ENCODE data around the gene RNH1. TPM values are rescaled to one million over a fixed set of nuclear protein-coding genes. Genes with fewer than 3 reads are reported as not detected.

RNH1 gene
- total RNA-seq, 1 experiment from 2014 or later: 103 TPM

DNA sequence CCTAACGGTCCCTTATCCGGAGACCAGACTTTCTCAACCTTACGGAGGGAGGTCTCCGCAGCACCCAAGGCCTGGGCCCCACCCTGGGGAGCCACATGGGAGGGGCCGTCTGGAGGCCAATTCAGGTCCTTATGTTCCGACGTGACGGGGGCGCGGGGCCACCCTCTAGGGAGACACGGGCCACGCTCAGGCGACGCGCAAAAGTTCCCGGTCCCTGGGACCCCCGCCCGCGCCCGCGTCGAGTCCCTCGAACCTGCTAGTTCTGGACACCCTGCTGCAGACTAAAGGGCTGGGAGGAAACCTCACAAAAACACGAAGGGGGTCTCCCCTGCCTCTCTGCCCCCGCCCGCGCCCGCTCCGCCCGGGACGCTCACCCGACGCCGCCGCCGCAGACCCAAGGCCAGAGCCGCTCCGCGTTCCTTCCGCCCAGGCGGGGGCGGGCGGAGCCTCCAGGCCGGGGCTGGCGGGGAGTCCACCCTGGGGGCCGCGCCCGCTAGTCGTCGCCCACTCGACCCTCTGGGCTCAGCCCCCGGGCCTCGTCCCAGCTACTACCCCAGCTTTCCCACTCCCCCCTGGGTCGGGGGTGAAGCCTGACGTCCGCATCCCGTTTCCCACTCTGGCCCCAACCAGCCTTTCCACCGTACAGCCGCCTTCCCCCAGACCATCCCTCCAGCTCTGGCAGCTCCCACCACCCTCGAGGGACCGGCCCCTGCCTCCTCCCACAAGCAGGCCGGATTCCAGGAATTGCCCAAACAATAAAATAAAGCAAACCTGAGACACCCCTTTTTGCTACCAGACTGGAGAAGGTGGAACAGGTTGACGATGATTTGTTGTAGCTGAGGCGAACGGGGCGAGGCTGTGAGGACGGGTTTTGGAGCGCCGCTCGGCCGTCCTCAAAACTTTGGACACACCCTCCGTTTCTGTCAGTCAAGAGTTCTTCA is 2.7 kb downstream of the RNH1 start:
- TF ChIP-seq, protein P1, sequence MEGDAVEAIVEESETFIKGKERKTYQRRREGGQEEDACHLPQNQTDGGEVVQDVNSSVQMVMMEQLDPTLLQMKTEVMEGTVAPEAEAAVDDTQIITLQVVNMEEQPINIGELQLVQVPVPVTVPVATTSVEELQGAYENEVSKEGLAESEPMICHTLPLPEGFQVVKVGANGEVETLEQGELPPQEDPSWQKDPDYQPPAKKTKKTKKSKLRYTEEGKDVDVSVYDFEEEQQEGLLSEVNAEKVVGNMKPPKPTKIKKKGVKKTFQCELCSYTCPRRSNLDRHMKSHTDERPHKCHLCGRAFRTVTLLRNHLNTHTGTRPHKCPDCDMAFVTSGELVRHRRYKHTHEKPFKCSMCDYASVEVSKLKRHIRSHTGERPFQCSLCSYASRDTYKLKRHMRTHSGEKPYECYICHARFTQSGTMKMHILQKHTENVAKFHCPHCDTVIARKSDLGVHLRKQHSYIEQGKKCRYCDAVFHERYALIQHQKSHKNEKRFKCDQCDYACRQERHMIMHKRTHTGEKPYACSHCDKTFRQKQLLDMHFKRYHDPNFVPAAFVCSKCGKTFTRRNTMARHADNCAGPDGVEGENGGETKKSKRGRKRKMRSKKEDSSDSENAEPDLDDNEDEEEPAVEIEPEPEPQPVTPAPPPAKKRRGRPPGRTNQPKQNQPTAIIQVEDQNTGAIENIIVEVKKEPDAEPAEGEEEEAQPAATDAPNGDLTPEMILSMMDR (IDR thresholded peaks at IDR 0.05; ENCODE audit: unreplicated experiment): no peak
- H3K4me3 Mint-ChIP-seq (ENCODE audit: low read depth, unreplicated experiment): no peak overlapping the region
- CTCF ChIA-PET: no interaction called here
- no peaks in the 10 kb centered on the region for H3K4me1 Mint-ChIP-seq (ENCODE audit: low read depth, unreplicated experiment)
- intact Hi-C loops (cut with micrococcal nuclease; ENCODE audit: unreplicated experiment): no loop called here
- no peak for DNase-seq
- no peak overlapping the region for H3K27ac Mint-ChIP-seq (ENCODE audit: unreplicated experiment)
- no peaks in the 10 kb centered on the region for H3K9me3 Mint-ChIP-seq (ENCODE audit: low read depth, unreplicated experiment)
- H3K27me3 Mint-ChIP-seq (ENCODE audit: unreplicated experiment): no peaks in the 10 kb centered on the region
- BruUV-seq (replicated peaks): no TSS peak
- peaks cover 56% of the 10 kb centered on the region for H3K36me3 Mint-ChIP-seq (ENCODE audit: insufficient read depth, unreplicated experiment)

DNA sequence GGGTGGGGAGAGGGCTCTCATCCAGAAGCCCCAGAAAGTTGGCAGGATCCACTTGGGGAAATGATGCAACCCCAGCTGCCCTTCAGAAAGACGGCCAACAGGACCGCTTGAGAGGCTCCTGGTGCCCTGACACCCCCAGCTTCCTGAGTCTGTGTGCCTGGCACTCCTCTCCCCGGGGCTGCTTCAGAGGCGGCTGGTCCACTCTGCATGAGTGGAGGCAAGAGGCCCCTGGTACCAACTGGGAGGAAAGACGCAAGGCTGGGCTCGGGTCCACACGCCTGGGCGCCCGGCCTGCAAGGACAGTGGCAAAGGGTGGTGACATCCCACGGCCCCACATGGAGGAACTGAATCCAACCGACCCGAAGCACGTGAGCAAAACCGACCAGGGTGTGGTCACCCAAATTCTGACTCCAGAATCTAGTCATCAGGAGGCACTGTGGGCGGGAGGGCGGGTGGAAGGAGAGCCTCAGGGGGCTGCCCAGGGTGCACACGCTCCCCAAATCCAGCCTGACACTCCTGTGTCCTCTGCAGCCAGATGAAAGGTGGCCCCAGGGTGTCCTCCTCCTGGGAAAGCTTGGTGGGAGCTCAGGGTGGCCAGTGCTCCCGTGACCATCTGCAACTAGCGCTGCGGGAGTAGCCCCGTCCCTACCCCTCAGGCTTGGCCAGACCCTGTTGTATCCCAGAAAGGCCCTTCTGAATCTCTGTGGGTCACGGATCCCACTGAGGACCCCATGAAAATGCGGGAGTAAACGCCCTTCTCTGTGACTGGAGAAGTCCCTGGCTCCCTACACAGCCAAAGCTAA is 3.7 kb downstream of the RNH1 start:
- Mint-ChIP-seq H3K4me1 (ENCODE audit: low read depth, unreplicated experiment) (no peaks in the 10 kb centered on the region), H3K36me3 (ENCODE audit: insufficient read depth, unreplicated experiment) (peaks cover 65% of the 10 kb centered on the region), H3K27ac (ENCODE audit: unreplicated experiment) (no peak overlapping the region), H3K4me3 (ENCODE audit: low read depth, unreplicated experiment) (no peak overlapping the region), H3K9me3 (ENCODE audit: low read depth, unreplicated experiment) (no peaks in the 10 kb centered on the region), H3K27me3 (ENCODE audit: unreplicated experiment) (no peaks in the 10 kb centered on the region)
- CTCF ChIA-PET: no interaction called here
- no peak for DNase-seq
- TF ChIP-seq, protein P1 (IDR thresholded peaks at IDR 0.05; ENCODE audit: unreplicated experiment): no peak
- BruUV-seq (replicated peaks): no TSS peak
- intact Hi-C loops (cut with micrococcal nuclease; ENCODE audit: unreplicated experiment): no loop called here

DNA sequence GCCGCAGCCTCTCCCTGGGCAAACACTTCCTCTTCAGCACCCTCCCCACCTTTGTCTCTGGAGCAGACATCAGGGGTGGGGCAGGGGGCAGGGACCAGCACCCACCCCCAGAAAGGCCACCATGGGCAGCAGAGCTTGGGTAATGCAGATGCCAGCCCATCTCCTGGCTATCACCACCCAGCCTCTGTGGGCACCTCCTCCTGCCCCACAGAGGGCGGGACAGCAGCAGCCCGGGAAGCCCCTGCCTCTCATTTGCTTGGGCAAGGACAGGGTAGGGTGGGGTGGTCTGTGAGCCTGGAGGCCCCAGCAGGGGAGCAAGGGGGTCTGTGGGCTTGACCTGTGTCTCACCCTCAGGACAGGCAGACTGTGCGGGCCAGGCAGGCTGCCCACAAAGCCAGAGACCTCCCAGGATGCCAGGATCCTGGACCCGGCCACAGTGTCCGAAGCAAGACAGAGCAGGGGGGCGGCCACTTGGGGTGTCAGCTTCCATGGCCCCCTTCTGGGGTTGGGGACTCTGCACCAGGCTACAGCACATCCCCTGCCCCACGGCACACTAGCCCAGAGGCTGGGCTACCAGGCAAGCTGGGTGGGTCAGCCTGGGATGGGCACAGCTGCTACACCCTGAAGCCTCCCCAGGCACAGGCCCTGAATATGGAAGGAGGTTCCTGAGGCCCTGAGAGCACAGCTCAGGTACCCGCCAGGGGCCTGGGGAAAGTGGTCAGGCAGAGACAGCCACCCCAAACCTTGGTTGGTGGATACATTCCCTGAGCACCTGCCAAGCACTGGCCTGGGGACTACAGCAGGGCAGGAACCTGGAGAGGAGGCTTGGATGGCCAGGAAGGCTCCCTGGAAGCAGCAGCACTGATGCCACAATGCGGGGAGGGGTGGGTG is 4.5 kb downstream of the RNH1 start:
- H3K27ac Mint-ChIP-seq (ENCODE audit: unreplicated experiment): no peak overlapping the region
- H3K4me3 Mint-ChIP-seq (ENCODE audit: low read depth, unreplicated experiment): no peak overlapping the region
- H3K36me3 Mint-ChIP-seq (ENCODE audit: insufficient read depth, unreplicated experiment): peaks cover 66% of the 10 kb centered on the region
- no peaks in the 10 kb centered on the region for H3K4me1 Mint-ChIP-seq (ENCODE audit: low read depth, unreplicated experiment)
- CTCF ChIA-PET: no interaction called here
- intact Hi-C loops (cut with micrococcal nuclease; ENCODE audit: unreplicated experiment): no loop called here
- no peaks in the 10 kb centered on the region for H3K27me3 Mint-ChIP-seq (ENCODE audit: unreplicated experiment)
- no peak for DNase-seq
- no TSS peak for BruUV-seq (replicated peaks)
- TF ChIP-seq, protein P1 (IDR thresholded peaks at IDR 0.05; ENCODE audit: unreplicated experiment): no peak
- H3K9me3 Mint-ChIP-seq (ENCODE audit: low read depth, unreplicated experiment): no peaks in the 10 kb centered on the region

DNA sequence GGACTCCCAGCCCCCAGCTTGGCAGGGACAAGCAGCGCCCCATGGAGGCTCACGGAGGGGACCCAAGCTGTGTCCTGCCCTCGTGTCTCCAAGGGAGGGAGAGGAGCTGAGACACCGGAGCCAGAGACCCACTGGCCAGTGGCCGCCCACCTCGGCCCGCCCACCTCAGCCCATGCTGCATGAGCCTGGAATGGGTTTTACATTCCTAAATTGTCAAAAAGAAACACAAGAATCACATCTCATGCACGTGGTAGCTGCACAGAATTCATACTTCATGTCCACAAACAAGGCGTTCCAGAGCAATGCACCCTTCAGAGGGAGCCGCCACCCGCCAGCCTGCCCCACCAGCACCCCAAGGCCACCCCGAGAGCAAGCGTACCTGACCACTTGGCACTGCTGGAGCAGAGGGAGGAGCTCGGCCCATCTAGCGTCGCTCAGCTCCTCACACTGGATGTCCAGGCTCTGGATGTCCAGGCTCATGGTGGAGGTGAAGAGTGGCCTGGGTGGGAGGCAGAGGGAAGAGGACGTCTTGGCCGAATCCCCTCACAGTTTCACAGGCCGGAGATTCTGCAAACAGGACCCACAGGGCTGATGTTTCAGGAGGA is 5.3 kb downstream of the RNH1 start:
- DNase-seq: no peak
- intact Hi-C loops (cut with micrococcal nuclease; ENCODE audit: unreplicated experiment): no loop called here
- peaks cover 66% of the 10 kb centered on the region for H3K36me3 Mint-ChIP-seq (ENCODE audit: insufficient read depth, unreplicated experiment)
- BruUV-seq (replicated peaks): no TSS peak
- H3K27ac Mint-ChIP-seq (ENCODE audit: unreplicated experiment): no peak overlapping the region
- TF ChIP-seq, protein P1 (IDR thresholded peaks at IDR 0.05; ENCODE audit: unreplicated experiment): no peak
- CTCF ChIA-PET: no interaction called here
- H3K27me3 Mint-ChIP-seq (ENCODE audit: unreplicated experiment): no peaks in the 10 kb centered on the region
- H3K4me1 Mint-ChIP-seq (ENCODE audit: low read depth, unreplicated experiment): no peaks in the 10 kb centered on the region
- no peaks in the 10 kb centered on the region for H3K9me3 Mint-ChIP-seq (ENCODE audit: low read depth, unreplicated experiment)
- no peak overlapping the region for H3K4me3 Mint-ChIP-seq (ENCODE audit: low read depth, unreplicated experiment)
